Measurements from ENCODE around the gene AK1.

DNA sequence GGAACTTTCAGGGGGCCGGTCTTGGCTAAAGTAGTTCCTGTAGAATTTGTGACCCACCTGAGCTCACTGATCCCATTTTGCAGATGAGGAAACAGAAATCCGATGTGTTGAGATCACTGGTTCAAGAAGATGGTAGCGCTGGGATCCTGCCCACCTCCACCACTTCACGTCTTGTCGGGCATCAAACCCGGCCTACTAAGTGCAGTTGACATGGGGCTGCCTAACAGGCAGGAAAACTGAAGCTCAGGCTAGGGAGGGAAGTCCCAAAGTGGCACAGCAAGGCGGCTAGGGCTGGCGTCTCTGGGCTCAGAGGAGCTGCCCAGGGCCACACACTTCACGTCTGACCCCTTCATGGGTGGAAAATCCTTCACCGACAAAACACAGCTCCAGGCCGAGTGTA, 22.5 kb downstream of the AK1 start:
- TF ChIP-seq, protein P1, sequence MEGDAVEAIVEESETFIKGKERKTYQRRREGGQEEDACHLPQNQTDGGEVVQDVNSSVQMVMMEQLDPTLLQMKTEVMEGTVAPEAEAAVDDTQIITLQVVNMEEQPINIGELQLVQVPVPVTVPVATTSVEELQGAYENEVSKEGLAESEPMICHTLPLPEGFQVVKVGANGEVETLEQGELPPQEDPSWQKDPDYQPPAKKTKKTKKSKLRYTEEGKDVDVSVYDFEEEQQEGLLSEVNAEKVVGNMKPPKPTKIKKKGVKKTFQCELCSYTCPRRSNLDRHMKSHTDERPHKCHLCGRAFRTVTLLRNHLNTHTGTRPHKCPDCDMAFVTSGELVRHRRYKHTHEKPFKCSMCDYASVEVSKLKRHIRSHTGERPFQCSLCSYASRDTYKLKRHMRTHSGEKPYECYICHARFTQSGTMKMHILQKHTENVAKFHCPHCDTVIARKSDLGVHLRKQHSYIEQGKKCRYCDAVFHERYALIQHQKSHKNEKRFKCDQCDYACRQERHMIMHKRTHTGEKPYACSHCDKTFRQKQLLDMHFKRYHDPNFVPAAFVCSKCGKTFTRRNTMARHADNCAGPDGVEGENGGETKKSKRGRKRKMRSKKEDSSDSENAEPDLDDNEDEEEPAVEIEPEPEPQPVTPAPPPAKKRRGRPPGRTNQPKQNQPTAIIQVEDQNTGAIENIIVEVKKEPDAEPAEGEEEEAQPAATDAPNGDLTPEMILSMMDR (IDR thresholded peaks at IDR 0.05; ENCODE audit: low read length), result no peak
- TF ChIP-seq EZH2 (IDR thresholded peaks at IDR 0.05; ENCODE audit: borderline replicate concordance, low read length), result no peak

Data from OCI-LY1 (cell line).